ENCODE data around the gene LEP.

DNA sequence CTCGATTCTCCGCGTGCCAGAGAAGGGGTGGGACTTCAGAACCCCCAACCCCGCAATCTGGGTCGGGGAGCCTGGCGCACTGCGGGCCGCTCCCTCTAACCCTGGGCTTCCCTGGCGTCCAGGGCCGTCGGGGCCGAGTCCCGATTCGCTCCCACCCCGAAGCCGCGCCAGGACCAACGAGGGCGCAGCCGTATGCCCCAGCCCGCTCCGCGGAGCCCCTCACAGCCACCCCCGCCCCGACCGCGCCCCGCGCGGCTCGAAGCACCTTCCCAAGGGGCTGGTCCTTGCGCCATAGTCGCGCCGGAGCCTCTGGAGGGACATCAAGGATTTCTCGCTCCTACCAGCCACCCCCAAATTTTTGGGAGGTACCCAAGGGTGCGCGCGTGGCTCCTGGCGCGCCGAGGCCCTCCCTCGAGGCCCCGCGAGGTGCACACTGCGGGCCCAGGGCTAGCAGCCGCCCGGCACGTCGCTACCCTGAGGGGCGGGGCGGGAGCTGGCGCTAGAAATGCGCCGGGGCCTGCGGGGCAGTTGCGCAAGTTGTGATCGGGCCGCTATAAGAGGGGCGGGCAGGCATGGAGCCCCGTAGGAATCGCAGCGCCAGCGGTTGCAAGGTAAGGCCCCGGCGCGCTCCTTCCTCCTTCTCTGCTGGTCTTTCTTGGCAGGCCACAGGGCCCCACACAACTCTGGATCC lies at the start of gene LEP:
- TF ChIP-seq CTCF (IDR thresholded peaks at IDR 0.05; ENCODE audit: low read depth, low read length) (no peak), EZH2phosphoT487 (IDR thresholded peaks at IDR 0.05; ENCODE audit: low read depth) (no peak)
